ENCODE data around the gene CLTRN. TPM values are rescaled to one million over a fixed set of nuclear protein-coding genes. Genes with fewer than 3 reads are reported as not detected.

The CLTRN gene
- total RNA-seq, 6 experiments from 2014 or later = 8.8 to 14.0 (median 10.2) TPM

DNA sequence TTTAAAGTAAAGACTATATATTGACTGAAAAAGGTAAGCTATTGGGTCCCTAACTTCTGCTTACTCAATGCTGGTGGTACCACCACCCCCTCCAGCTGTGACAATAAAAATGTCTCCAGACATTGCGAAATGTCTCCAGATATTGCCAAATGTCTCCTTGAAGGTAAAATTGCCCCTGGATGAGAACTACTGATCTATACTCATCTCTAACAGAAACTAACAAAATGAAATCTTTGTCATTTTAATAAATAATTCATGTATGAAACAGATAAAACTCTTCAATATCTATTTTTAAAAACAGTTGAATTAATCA lies 20.1 kb downstream of the CLTRN start:
- intact Hi-C loops (cut with DNase I) = no loop called here
- Histone ChIP-seq H3K4me3 (no peak overlapping the region), H3K27me3 (peaks cover 0 to 3% of the 10 kb centered on the region in 2 donors), H3K36me3 (no peaks in the 10 kb centered on the region), H3K27ac (no peak overlapping the region), H3K4me1 (no peaks in the 10 kb centered on the region), H3K9me3 (no peaks in the 10 kb centered on the region)
- 87% methylated on average over 1 of the region's 1 CpG for WGBS (ENCODE audit: insufficient coverage, low coverage, low lambda C conversion rate, missing lambda C conversion rate)
- no peak for DNase-seq
- ATAC-seq = no peak
- TF ChIP-seq CTCF (IDR thresholded peaks at IDR 0.05) = no peak
- TF ChIP-seq POLR2A (IDR thresholded peaks at IDR 0.05) = no peak

GRCh38 chrX:15643786-15644559 lies 20.6 kb downstream of the CLTRN start:
- intact Hi-C loops (cut with DNase I) = no loop called here
- no peak for DNase-seq
- WGBS (ENCODE audit: insufficient coverage, low coverage, low lambda C conversion rate, missing lambda C conversion rate) = 63% methylated on average over 7 of the region's 7 CpGs

GRCh38 chrX:15631637-15632036 lies 33.0 kb downstream of the CLTRN start:
- H3K4me1 ChIP-seq = no peaks in the 10 kb centered on the region

More at GRCh38 chrX:15643786-15644559, 20.6 kb downstream of the CLTRN start:
- no peaks in the 10 kb centered on the region for H3K4me1 ChIP-seq
- H3K27me3 ChIP-seq = peaks cover 0 to under 1% of the 10 kb centered on the region in 2 donors
- no peaks in the 10 kb centered on the region for H3K9me3 ChIP-seq
- H3K4me3 ChIP-seq = no peak overlapping the region
- TF ChIP-seq CTCF (IDR thresholded peaks at IDR 0.05) (no peak), POLR2A (IDR thresholded peaks at IDR 0.05) (no peak)
- no peak for ATAC-seq
- H3K36me3 ChIP-seq = no peaks in the 10 kb centered on the region
- no peak overlapping the region for H3K27ac ChIP-seq

GRCh38 chrX:15623054-15623453 lies 41.6 kb downstream of the CLTRN start:
- intact Hi-C loops (cut with DNase I) = no loop called here
- Histone ChIP-seq H3K4me3 (no peak overlapping the region), H3K36me3 (no peaks in the 10 kb centered on the region), H3K27ac (no peak overlapping the region), H3K9me3 (no peaks in the 10 kb centered on the region), H3K27me3 (no peaks in the 10 kb centered on the region), H3K4me1 (no peaks in the 10 kb centered on the region)
- no peak for ATAC-seq
- TF ChIP-seq CTCF (IDR thresholded peaks at IDR 0.05) (no peak), POLR2A (IDR thresholded peaks at IDR 0.05) (no peak)
- no peak for DNase-seq
- 55% methylated on average over 1 of the region's 1 CpG for WGBS (ENCODE audit: insufficient coverage, low coverage, low lambda C conversion rate, missing lambda C conversion rate)

More at GRCh38 chrX:15631637-15632036, 33.0 kb downstream of the CLTRN start:
- intact Hi-C loops (cut with DNase I) = no loop called here
- no peak for DNase-seq
- H3K27ac ChIP-seq = no peak overlapping the region
- no peak for ATAC-seq
- H3K9me3 ChIP-seq = no peaks in the 10 kb centered on the region
- H3K4me3 ChIP-seq = no peak overlapping the region
- H3K36me3 ChIP-seq = no peaks in the 10 kb centered on the region
- TF ChIP-seq POLR2A (IDR thresholded peaks at IDR 0.05) (no peak), CTCF (IDR thresholded peaks at IDR 0.05) (no peak)
- H3K27me3 ChIP-seq = no peaks in the 10 kb centered on the region
